Stimulated activated CD4-positive, alpha-beta T cell treated with anti-CD3 and anti-CD28 coated beads, Interleukin-12 subunit alpha, Interleukin-12 subunit beta, amount 100 ng/mL, for 4 hours (primary cell): ENCODE results near the gene ZFP1.
"Not testable (repeated sequence)": the region's sequence is repeated elsewhere in the genome, so short reads cannot be mapped to it uniquely, and the experiment has no call there.

ENCODE experiments used
- DNase-seq: peaks from one replicate; pipeline ENCODE4 v3.0.0-alpha.2; 2020

ZFP1 gene

DNA sequence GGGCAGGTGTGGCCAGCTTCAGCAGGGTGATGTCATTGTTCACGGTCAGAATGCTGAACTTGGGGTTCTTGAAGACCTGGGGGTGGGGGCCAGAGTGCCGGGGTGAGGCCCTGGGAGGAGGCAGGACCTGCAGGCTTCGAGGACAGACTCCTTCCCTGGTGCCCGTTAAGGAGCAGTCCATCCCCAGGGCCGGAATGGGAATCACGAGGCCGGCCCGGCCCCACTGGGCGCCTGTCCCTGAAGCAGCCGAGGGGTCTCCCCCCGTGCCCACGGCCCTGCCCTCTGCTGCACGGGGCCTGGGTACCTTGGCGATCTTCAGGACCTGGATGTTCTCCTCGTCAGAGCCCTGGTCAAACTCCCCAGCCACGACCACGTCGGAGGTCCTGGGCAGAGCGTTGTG is 57.1 kb downstream of the ZFP1 start:
- DNase-seq, result not testable (repeated sequence)

DNA sequence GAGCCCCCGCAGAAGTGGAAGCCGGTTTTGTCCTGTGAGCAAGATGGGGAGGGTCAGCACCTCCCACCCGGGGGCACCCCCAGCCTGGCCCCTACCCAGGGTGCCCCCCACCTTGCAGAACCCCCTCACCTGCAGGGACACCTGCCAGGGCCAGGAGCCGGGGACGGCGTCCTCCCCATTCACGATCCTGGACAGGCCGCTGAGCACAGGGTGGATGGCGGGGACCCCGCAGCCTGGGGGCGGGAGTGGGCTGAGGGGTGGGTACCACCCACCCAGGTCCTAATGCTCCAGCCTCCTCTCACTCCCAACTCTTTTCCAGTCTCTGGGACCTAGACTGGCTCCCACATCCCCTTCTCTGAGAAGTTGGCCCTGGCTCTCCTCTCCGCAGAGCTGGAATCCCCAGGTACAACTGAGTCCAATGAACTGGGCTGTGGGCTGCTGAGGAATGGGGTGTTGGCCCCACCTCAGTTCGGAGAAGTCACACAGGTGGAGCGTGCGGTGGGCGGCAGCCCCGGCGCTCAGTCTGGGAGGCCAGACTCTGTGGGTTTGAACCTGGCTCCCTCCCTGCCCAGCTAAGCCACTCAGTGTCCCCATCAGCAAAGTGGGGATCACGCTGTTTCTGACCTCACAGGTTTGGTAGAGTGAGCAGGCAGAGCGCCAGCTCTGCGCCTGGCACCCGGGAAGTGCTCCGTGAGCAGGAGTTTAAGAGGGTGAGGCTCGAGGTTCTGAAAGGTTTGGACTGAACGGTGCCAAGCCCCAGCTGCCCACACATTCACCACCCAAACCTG is 57.8 kb downstream of the ZFP1 start:
- not testable (repeated sequence) for DNase-seq

DNA sequence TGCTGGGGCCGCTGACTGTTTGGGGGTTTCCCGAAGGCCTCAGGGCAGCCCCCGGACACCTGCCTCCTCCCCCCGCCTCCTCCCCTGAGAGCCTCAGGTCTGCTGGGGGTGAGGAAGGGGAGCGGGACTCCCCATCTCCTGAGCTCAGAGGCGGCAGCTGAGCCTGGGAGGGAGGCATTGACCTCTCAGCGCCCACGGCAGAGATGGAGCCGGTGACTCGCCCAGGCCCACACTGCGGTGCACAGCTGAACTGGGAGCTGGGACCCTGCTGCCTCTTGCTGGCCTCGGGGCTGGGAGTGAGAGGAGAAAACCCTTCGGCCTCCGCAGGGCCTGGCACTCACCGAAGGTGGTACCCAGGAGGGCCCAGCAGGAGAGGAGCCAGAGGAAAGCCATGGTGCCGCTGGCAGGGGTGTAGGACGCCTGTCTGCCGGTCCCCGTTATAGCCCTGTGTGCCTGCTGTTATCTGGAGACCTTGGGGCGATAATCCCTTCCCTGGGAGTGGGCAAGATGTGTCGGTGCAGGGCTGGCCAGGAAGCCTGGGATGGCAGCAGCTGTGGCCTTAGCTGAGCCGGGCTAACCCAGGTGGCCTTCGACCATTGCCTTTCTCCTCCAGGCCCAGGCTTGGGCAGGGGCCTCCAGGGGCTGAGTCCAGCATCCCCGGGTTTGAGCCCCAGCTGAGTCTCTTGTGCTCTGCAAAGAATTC is 58.6 kb downstream of the ZFP1 start, which contains the start of gene CTRB2:
CTRB2 (minus strand) TSS at position 413 of the 703 bp plus-strand sequence; CDS start at position 393, 20 bp downstream.
- DNase-seq, result no peak

DNA sequence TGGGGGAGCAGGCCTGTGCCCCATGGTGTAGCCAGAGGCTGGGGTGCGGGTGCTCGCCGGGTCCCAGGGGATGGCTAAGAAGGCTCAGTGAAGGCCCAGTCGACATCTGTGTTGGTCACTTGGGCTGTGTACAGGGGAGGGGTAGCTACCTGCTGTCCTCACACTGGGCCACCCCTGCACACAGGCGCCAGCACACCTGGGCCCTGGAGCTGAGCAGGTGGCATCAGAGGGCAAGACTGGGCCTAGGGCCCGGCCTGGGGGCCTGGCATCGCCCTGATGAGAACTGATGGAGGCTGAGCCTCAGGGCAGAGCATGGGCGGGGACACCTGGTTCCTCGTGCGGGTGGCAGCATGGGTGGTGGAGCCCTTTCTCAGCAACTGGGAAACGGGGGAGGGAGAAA is 59.5 kb downstream of the ZFP1 start:
- no peak for DNase-seq

DNA sequence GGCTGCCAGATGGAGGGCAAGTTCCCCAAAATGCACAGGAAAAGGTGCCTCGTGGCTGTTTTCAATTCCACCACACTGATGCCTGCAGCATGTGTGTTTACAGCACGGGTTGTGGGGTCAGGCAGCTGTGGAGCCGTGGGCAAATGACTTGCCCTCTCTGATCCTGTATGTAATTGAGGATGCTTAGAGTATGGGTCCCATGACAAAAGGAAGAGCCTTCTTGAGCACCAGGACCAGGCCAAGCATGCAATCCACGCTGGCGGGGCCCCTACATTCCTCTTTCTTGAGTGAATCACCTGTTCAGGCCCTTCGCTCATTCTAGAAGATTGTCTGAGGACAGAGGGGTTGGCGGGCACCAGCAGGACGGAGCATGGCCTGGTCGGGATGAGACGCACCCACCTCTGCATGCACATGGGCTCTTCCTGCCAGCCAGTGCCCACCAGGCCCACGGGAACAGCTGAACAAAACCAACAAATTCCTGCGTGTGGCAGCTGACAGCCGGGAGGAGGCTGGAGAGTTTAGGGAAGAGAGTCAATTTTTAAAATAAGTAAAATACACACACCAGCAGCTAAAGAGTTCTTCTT is 60.0 kb downstream of the ZFP1 start:
- DNase-seq, result no peak

DNA sequence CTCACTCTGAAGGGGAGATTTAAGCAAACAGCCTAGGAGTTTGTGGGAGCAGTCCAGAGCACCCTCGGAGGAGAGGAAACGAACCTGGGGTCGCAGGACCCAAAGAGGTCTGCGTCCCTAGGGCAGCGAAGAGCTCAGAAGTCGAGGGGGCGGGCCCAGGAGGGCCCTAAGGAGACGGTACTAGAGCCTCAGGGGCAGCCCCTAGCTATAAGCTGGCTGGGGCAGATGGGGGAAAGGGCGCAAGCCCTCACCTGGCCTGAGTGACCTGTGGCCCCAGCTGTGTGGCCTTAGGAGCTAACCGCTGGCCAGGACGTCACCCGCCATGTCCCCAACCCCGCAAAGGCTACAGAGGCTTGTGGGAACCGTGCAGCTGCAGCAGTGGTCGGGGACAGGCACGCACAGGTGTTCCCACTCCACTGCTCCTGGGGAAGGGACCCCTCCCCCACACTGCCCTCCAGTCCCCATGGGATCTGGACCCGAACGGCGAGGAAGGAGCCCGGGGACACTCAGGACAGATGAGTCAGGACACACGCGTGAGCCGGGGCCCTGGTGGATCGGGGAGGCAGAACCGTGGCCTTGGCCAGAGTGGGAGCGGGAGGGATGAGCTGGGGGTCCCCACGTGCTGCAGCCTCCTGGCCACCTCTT is 60.7 kb downstream of the ZFP1 start:
- no peak for DNase-seq

DNA sequence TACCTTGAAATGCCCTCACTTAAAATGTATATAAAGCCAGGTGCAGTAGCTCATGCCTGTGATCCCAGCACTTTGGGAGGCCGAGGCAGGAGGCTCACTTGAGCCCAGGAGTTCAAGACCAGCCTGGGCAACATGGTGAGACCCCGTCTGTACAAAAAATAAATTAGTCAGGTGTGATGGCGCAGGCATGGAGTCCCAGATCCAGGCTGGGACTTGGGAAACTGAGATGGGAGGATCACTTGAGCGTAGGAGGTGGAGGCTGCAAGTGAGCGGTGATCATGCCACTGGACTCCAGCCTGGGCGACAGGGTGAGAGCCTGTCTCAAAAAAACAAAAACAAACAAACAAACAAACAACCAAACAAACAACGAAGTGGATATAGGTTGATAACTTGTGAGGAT is 61.2 kb downstream of the ZFP1 start:
- not testable (repeated sequence) for DNase-seq

DNA sequence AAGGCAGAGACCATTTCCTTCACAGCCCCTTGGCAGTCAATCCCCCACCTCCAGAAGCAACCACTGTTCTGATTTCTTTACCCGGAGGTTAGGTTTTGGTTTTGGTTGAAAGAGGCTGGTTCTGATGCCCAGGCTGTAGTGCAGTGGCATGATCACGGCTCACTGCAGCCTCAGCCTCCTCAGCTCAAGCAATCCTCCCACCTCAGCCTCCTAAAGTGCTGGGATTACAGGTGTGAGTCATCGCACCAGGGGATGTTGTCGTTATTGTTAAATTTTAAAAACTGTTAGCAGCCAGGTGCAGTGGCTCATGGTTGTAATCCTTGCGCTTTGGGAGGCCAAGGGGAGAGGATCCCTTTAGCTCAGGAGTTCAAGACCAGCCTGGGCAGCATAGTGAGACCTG is 61.6 kb downstream of the ZFP1 start:
- DNase-seq, result no peak

DNA sequence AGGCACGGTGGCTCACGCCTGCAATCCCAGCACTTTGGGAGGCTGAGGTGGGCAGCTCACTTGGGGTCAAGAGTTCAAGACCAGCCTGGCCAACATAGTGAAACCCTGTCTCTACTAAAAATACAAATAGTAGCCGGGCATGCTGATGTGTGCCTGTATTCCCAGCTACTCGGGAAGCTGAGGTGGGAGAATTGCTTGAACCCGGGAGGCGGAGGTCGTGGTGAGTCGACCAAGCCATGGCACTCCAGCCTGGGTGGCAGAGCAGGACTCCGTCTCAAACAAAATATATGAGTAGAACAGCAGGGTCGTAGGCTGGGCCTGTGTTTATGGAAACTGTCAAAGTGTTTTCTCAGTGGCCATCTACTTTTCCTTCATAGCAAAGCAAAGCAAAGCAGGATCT is 63.0 kb downstream of the ZFP1 start:
- DNase-seq, result not testable (repeated sequence)

DNA sequence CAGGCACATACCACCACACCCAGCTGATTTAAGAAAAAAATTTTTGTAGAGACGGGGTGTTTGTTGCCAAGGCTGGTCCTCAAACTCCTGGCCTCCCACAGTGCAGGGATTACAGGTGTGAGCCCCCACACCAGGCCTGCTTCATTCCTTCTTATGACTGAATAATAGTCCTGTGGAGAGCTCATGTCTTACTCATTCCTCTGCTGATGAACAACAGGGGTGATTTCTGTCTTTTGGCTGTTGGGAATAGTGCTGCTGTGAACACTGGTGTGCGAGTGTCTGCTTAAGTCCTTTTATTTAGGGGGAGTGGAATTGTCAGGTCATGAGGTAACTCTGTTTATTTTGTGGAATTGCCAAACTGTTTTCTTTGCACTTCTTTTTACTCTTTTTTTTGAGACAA is 67.8 kb downstream of the ZFP1 start:
- DNase-seq, result no peak

DNA sequence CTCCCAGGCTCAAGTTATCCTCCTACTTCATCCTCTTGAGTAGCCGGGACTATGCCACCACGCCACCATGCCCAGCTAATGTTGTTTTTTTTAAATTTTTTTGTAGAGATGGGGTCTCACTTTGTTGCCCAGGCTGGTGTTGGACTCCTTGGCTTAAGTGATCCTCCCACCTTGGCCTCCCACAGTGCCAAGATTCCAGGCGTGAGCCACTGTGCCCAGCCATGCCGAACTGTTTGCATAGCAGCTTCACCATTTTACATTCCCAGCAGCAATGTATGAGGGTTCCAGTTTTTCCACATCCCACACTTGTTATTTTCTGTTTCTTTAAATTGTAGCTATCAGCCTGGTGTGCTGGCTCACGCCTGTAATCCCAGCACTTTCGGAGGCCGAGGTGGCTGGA is 68.3 kb downstream of the ZFP1 start:
- DNase-seq, result no peak

DNA sequence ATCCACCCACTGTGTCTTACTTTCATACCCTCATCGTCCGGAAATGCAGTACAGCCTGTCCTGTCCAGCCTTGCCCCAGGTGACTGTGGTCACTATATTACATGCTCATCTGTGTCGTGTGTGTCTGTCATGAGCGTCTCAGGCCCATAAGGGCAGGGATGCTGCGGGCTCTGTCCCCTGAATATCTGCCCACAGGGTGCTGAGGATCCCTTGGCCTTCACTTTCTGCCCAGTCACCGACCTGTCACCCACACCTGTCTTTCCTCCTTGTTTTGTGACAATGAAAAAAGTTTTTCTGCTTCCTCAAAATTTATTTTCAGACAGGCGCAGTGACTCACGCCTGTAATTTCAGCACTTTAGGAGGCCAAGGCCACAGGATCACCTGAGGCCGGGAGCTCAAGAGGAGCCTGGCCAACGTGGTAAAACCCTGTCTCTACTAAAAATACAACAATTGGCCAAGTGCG is 69.1 kb downstream of the ZFP1 start:
- DNase-seq, result no peak

DNA sequence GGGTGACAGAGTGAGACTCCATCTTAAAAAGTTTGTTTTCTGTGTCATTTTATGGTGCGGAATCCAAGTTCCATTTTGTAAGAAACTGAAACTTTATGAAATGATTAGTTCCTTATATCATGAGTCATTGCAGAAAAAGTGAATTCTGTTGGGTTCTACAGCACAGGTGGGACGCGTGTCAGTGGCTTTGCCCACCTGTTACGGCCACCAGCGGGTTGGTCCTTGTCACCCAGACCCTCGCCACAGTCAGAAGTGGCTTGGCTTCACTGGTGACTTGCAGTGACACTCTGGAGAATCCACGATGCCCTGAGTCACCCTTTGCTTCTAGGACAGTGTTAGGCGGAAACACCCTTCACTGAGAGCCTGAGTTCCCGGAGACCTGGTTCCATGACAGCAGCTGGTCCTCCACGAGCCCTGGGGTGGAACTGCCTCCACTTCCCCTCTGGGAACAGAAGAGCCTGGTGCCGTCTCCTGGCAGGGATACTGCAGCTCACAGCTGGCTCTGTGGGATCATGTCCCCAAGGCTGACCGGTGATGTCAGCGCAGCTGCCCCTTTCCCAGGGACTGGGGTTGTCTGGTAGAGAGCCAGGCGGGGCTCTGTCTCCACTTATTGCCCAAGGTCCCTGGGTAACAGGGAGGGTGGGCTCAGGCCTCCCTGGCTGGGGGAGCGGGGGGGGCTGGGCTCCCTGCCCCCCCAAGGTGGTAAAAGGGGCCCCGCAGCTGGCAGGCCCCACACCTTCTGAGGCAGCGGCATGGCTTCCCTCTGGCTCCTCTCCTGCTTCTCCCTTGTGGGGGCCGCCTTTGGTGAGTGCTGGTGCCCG is 70.1 kb downstream of the ZFP1 start, which contains the start of gene CTRB1:
CTRB1 (plus strand) TSS at position 733 of the 821 bp plus-strand sequence; CDS start at position 753, 20 bp downstream.
- no peak for DNase-seq

DNA sequence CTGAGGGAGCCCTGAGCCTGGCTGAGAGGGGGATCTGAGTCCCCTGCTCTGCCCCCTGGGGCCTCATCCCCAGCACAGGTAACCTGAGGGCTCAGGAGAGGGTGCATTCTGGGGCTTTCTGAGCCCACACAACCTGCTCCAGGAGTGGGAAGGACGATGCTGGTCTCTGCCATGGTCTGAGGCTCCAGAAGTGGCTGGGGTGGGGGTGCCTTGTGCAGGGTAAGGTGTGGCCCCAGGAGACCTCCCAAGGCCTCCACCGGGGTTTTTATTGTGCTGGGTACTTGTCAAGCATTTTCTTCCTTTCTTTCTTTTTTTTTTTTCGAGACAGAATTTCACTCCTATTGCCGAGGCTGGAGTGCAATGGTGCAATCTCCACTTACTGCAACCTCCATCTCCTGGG is 70.8 kb downstream of the ZFP1 start:
- no peak for DNase-seq

DNA sequence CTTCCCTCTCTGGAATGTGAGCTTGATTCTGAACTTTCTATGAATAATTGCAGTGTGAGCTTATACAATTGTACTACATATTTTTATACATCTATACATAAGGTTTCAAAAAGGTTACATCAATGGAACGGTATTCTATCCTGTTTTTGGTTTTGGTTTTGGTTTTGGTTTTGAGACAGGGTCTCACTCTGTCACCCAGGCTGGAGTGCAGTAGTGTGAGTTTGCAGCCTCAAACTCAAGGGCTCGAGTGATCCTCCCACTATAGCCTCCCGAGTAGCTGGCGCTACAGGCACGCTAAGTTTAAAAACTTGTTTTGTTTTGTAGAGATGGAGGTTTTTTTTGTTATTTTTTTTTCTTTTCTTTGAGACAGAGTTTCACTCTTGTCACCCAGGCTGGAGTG is 71.5 kb downstream of the ZFP1 start:
- no peak for DNase-seq
